Measurements from ENCODE around the gene MDFI. TPM values are rescaled to one million over a fixed set of nuclear protein-coding genes. Genes with fewer than 3 reads are reported as not detected.

The MDFI gene
- total RNA-seq, 1 experiment from 2014 or later = 86.2 TPM

GRCh38 chr6:41637194-41638001, 870 bp upstream of the MDFI start:
- Mint-ChIP-seq H3K4me3 (peak overlapping the region; percentile 87), H3K36me3 (peaks cover 12% of the 10 kb centered on the region), H3K27me3 (ENCODE audit: low read depth) (peaks cover 51% of the 10 kb centered on the region), H3K4me1 (peaks cover 55% of the 10 kb centered on the region), H3K27ac (no peak overlapping the region), H3K9me3 (no peaks in the 10 kb centered on the region)
- POLR2A ChIA-PET = no interaction called here
- CTCF ChIA-PET = interaction anchor here (1.2 to 2.9 kb wide), 5 partner anchors 35 to 269 kb away, joined by 3 to 23 read pairs (median 4); no protein-coding TSS in a partner anchor
- ATAC-seq (peak; percentile 7), DNase-seq (ENCODE audit: low spot score) (peak; percentile 49)
- TF ChIP-seq NR2C2 (CRISPR knock-in tag; IDR thresholded peaks at IDR 0.05) (no peak), NR1H2 (CRISPR knock-in tag; IDR thresholded peaks at IDR 0.05) (0 out of 2 replicates have a peak, but pooled peaks have one; percentile 47), MYBL2 (CRISPR knock-in tag; IDR thresholded peaks at IDR 0.05) (no peak)

DNA sequence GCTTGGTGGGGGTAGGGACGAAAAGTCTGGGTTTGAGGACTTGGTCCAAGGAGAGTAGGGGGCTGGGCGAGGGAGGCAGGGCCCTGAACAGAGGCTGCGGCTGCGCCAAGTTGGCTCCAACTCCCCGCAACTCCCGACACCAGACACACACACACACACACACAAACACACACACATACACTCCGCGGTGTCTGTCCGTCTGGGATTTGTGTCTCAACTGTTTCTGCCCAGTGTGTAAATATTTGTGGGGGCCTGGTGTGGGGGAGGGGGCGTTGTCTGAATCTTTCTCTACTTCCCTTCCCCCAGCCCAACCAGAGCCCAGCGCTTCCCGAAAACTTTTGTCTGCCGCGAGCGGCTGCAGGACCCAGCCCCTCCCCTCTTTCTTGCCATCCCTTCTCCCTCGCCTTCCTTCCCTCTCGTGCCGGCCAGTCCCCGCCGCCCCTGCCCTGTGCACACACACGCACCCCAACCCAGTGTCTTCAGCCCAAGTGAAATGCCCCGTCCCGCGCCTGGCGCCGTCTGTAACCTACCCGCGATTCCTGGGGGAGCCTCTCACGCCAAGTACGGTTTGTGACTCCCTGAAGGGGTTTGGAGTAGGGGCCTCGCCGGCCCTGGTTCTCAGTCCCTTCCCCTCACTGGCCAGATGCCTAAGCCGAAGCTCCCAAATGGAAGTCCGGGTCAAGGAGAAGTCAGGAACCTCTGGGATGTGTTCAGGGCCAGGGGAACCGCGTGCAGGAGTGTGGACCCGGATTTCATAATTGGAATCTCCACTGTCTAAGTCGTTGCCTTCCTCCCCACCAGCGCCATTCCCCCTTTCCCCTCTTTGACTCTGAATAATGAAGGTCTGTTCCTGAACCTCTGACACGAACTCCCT, 904 bp downstream of the MDFI start:
- Mint-ChIP-seq H3K9me3 (no peaks in the 10 kb centered on the region), H3K27ac (peak overlapping the region; percentile 45; the same call in 1 of the 2 replicates), H3K36me3 (peaks cover 16% of the 10 kb centered on the region), H3K4me1 (peaks cover 71% of the 10 kb centered on the region), H3K4me3 (peak overlapping the region; percentile 87), H3K27me3 (ENCODE audit: low read depth) (peaks cover 44% of the 10 kb centered on the region)
- ChIA-PET POLR2A (interaction anchor here (0.6 to 0.9 kb wide), 2 partner anchors 16 to 43 kb away, joined by 7 to 8 read pairs; no protein-coding TSS in a partner anchor), CTCF (interaction anchor here (0.6 to 2.9 kb wide), 8 partner anchors 31 to 271 kb away, joined by 3 to 23 read pairs (median 3); no protein-coding TSS in a partner anchor)
- peak; percentile 57 for DNase-seq (ENCODE audit: low spot score)
- ATAC-seq = peak; percentile 21
- TF ChIP-seq KAT7 (CRISPR knock-in tag; IDR thresholded peaks at IDR 0.05; ENCODE audit: borderline replicate concordance) (0 out of 2 replicates have a peak, but pooled peaks have one; percentile 71), ETV6 (CRISPR knock-in tag; IDR thresholded peaks at IDR 0.05) (no peak), FOXP4 (CRISPR knock-in tag; IDR thresholded peaks at IDR 0.05) (0 out of 2 replicates have a peak, but pooled peaks have one; percentile 29), ZNF281 (CRISPR knock-in tag; IDR thresholded peaks at IDR 0.05) (no peak; the same call in 1 of the 2 replicates), TP53 (CRISPR knock-in tag; IDR thresholded peaks at IDR 0.05) (no peak), NFYB (CRISPR knock-in tag; conservative IDR thresholded peaks at IDR 0.05; ENCODE audit: low read depth) (no peak), TEAD4 (CRISPR knock-in tag; IDR thresholded peaks at IDR 0.05) (no peak), ZNF138 (CRISPR knock-in tag; conservative IDR thresholded peaks at IDR 0.05) (no peak), HMGXB4 (CRISPR knock-in tag; IDR thresholded peaks at IDR 0.05) (no peak), SP1 (CRISPR knock-in tag; conservative IDR thresholded peaks at IDR 0.05) (0 out of 2 replicates have a peak, but pooled peaks have one; percentile 32), ATF1 (CRISPR knock-in tag; IDR thresholded peaks at IDR 0.05) (no peak), NFATC4 (CRISPR knock-in tag; IDR thresholded peaks at IDR 0.05) (no peak), ESRRA (CRISPR knock-in tag; IDR thresholded peaks at IDR 0.05; ENCODE audit: borderline replicate concordance) (peak; percentile 21; the same call in 1 of the 2 replicates)
- TF ChIP-seq, protein P1, sequence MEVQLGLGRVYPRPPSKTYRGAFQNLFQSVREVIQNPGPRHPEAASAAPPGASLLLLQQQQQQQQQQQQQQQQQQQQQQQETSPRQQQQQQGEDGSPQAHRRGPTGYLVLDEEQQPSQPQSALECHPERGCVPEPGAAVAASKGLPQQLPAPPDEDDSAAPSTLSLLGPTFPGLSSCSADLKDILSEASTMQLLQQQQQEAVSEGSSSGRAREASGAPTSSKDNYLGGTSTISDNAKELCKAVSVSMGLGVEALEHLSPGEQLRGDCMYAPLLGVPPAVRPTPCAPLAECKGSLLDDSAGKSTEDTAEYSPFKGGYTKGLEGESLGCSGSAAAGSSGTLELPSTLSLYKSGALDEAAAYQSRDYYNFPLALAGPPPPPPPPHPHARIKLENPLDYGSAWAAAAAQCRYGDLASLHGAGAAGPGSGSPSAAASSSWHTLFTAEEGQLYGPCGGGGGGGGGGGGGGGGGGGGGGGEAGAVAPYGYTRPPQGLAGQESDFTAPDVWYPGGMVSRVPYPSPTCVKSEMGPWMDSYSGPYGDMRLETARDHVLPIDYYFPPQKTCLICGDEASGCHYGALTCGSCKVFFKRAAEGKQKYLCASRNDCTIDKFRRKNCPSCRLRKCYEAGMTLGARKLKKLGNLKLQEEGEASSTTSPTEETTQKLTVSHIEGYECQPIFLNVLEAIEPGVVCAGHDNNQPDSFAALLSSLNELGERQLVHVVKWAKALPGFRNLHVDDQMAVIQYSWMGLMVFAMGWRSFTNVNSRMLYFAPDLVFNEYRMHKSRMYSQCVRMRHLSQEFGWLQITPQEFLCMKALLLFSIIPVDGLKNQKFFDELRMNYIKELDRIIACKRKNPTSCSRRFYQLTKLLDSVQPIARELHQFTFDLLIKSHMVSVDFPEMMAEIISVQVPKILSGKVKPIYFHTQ (CRISPR knock-in tag; IDR thresholded peaks at IDR 0.05) = no peak
- TF ChIP-seq, protein P2, sequence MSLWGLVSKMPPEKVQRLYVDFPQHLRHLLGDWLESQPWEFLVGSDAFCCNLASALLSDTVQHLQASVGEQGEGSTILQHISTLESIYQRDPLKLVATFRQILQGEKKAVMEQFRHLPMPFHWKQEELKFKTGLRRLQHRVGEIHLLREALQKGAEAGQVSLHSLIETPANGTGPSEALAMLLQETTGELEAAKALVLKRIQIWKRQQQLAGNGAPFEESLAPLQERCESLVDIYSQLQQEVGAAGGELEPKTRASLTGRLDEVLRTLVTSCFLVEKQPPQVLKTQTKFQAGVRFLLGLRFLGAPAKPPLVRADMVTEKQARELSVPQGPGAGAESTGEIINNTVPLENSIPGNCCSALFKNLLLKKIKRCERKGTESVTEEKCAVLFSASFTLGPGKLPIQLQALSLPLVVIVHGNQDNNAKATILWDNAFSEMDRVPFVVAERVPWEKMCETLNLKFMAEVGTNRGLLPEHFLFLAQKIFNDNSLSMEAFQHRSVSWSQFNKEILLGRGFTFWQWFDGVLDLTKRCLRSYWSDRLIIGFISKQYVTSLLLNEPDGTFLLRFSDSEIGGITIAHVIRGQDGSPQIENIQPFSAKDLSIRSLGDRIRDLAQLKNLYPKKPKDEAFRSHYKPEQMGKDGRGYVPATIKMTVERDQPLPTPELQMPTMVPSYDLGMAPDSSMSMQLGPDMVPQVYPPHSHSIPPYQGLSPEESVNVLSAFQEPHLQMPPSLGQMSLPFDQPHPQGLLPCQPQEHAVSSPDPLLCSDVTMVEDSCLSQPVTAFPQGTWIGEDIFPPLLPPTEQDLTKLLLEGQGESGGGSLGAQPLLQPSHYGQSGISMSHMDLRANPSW (CRISPR knock-in tag; conservative IDR thresholded peaks at IDR 0.05; ENCODE audit: low read depth) = no peak
- TF ChIP-seq, protein P3, sequence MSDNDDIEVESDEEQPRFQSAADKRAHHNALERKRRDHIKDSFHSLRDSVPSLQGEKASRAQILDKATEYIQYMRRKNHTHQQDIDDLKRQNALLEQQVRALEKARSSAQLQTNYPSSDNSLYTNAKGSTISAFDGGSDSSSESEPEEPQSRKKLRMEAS (CRISPR knock-in tag; IDR thresholded peaks at IDR 0.05) = 0 out of 2 replicates have a peak, but pooled peaks have one; percentile 6
